HG03175 (cell line): ENCODE measurements around the gene SPP1.
"Not testable (repeated sequence)": the region's sequence is repeated elsewhere in the genome, so short reads cannot be mapped to it uniquely, and the experiment has no call there.

Experiments
- ATAC-seq: cut with Tn5 transposase; IDR thresholded peaks from one replicate; pipeline ENCODE4 v1.9.1; 2021; ENCODE audit warnings: mild to moderate bottlenecking, moderate library complexity; ENCODE audit not compliant: unreplicated experiment

The SPP1 gene

DNA sequence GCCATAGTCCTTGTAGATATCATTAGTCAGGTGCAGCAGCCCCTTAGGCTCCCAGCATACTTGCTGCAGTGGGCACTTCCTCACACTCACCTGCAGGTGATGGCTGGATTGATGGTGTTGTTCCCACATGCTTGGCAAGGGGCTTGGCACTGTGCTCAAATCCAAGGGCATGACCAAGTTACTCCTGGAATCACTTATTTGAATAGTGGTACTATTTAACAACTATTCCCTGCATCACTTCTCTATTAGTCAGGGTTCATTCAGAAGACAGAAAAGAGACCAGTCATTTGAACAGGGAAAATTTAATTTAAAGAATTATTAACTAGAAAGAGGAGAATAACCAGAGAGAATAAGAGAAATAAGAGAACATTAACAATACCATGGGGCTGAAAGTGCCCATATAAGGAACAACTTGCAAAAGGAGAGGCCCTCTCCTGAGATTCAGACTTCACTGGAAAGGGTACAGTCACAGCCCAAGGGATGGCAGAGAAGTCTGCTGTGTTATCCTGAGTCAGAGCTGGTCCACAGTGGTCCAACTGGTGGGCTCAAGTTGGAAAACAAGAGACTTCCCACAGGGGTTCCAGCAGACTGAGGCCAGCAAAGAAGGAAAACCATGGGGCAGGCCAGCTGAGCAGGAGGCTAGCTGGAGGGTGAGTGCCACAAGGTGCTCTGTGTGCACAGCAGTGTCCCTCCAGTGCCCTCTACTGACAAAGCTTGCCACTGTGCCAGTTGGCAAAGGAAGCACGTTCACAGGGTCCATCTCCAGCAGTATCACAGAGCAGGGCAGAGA is 9.8 kb downstream of the SPP1 start:
- peak; percentile 79 for ATAC-seq

DNA sequence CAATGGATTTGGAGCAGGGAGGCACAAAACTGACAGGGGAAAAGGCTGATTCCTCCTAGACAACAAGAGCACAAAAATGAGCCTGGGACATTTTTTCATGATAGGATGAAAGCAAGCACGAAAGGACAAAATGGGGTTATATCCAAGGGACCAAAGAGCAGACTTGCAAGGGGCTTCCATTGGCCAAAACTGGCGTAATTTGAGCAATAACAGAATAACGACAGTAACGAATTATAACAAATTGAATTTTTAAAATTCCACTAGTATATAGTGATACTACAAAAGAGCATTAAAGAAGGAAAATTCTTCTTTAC is 10.3 kb downstream of the SPP1 start:
- no peak for ATAC-seq

DNA sequence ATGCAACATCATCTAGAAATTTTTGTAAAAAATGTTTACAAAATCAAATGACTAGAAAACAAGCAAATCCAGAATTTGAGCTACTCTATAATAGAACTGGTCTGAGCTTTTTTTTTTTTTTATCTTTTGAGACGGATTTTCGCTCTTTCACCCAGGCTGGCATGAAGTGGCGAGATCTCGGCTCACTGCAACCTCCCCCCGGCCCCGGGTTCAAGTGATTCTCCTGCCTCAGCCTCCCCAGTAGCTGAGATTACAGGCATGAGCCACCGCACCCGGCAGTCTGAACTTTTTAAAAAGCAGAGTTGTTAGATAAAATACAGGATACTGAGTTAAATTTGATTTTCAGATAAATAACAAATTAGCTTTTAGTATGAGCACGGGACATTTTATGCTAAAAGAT is 11.0 kb downstream of the SPP1 start:
- no peak for ATAC-seq

GRCh38 chr4:87989765-87990164 is 14.3 kb downstream of the SPP1 start:
- ATAC-seq: no peak

DNA sequence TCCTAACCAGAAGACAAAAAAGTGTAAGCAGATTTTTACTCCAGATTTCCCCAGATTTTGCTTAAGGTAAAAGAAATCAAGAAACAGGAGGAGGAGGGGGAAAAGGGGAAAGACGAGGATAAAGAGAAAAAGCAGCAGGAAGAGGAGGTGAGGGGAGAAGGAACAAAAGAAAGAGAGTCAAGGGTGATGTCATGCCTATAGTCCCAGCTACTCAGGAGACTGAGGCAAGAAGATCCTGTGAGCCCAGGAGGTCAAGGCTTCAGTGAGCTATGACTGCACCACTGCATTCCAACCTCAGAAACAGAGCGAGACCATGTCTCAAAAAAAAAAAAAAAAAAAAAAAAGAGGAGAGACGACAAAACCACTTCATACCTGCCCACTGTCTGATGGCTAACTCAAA is 19.9 kb downstream of the SPP1 start:
- no peak for ATAC-seq

- not testable (repeated sequence) for ATAC-seq
Observed at GRCh38 chr4:87999191-87999691, 23.7 kb downstream of the SPP1 start.

GRCh38 chr4:88001871-88002270 is 26.4 kb downstream of the SPP1 start:
- ATAC-seq: no peak

- ATAC-seq: no peak
Observed at GRCh38 chr4:88002786-88003185, 27.3 kb downstream of the SPP1 start.

DNA sequence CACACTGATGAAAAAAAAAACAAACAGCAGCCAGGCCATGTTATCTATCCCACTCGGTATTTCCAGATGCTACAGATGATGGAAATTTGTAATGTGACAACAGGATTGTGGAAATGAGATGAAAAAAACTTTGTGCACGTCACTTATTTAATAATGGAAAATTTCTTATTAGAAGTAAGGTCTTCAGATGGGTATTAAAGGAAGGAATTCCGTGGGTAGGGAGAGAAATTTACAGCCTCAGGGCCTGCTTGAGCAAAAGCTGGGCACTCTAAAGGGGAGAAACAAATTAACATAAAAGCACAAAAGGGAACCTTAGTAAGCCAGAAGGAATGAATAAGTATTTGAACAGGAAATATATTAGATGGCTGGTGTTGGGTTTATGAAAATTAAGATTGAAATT is 27.7 kb downstream of the SPP1 start:
- ATAC-seq: no peak

GRCh38 chr4:88005076-88005475 is 29.6 kb downstream of the SPP1 start:
- no peak for ATAC-seq

DNA sequence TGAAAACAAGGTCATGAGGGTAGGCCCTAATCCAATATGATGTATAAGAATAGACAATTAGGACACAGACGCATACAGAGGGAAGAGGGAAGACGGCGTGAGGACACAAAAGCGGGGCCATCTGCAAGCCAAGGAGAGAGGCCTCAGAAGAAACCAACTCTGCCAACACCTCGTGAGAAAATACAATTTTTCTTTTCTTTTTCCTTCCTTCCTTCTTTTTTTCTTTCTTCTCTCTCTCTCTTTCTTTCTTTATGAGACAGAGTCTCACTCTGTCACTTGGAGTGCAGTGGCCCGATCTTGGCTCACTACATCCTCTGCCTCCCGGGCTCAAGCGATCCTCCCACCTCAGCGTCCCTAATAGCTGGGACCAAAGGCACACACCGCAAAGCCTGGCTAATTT is 30.4 kb downstream of the SPP1 start:
- ATAC-seq: no peak

GRCh38 chr4:88006956-88007303 is 31.4 kb downstream of the SPP1 start:
- ATAC-seq: no peak

DNA sequence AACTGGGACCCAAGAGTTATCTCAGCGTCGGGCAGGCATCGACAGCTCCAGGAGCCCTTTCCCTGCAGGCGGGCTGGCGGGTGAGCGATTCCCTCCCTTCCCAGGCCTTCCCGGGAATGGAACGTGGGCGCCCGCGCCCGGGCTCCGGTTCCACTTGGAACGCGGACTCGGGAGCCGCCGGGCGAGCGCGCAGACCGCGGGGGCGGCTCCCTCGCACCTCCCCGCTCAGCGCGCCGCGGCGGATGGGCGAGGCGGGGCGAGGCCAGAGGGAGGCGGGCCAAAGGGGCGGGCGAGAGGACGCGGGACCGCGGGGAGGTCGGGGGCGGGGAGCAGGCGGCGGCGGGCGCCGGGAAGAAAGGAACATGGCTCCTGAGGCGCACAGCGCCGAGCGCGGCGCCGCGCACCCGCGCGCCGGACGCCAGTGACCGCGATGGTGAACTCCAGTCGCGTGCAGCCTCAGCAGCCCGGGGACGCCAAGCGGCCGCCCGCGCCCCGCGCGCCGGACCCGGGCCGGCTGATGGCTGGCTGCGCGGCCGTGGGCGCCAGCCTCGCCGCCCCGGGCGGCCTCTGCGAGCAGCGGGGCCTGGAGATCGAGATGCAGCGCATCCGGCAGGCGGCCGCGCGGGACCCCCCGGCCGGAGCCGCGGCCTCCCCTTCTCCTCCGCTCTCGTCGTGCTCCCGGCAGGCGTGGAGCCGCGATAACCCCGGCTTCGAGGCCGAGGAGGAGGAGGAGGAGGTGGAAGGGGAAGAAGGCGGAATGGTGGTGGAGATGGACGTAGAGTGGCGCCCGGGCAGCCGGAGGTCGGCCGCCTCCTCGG is 32.0 kb downstream of the SPP1 start, which contains the start of gene PKD2:
PKD2 (plus strand) TSS at position 332 of the 818 bp plus-strand sequence; CDS start at position 431, 99 bp downstream.
- peak; percentile 86 for ATAC-seq

GRCh38 chr4:88008122-88008742 is 32.7 kb downstream of the SPP1 start:
- ATAC-seq: peak; percentile 36

GRCh38 chr4:88008743-88009171 is 33.2 kb downstream of the SPP1 start:
- ATAC-seq: no peak

DNA sequence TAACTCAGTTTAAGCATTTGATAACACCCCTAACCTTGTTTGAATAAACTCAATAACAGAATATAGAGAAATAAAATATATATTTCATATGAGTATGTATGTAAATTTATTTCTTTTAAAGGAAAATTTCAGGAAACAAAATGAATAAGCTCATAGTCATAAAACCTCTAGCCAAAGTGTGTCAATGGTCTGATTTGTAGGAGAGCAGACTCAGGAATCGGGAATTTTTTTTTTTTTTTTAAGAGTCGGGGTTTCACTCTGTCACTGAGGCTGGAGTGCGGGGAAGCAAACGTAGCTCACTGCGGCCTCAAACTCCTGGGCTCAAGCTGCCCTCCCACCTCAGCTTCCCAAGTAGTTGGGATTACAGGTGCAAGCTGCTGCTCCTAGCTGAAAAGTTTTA is 34.4 kb downstream of the SPP1 start:
- ATAC-seq: no peak

DNA sequence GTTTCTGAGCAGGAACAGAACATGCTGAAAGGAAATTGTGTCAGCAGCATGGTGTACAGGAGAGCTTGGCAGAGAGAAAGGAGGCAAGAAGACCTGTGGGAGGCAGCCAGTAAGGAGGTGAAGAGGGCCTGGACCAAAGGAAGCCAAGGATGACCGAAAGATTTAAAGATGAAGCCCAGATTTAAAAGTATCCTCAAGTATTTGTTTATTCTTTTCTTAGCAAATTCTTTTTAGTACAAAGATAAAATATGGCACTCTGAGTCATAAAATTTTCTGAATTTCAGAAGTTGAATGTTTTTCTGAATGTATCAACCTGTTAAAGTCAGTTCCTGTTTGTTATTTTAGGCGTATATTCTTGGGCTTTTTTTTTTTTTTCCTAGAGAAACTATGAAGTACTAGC is 35.5 kb downstream of the SPP1 start:
- no peak for ATAC-seq

DNA sequence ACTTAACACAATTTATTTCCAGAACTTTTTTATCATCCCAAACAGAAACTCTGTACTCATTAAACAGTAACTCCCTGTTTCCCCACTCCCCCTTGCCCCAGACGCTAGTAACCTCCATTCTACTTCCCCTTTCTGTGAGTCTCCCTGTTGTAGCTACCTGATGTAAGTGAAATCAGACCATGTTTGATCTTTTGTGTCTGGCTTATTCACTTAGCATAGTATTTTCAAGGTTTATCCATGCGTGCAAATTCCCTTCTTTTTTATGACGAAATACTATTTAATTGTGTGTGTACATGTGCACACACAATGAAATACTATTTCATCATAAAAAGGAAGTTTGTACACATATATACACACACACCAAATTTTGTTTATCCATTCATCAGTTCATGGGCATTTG is 37.1 kb downstream of the SPP1 start:
- peak; percentile 68 for ATAC-seq

DNA sequence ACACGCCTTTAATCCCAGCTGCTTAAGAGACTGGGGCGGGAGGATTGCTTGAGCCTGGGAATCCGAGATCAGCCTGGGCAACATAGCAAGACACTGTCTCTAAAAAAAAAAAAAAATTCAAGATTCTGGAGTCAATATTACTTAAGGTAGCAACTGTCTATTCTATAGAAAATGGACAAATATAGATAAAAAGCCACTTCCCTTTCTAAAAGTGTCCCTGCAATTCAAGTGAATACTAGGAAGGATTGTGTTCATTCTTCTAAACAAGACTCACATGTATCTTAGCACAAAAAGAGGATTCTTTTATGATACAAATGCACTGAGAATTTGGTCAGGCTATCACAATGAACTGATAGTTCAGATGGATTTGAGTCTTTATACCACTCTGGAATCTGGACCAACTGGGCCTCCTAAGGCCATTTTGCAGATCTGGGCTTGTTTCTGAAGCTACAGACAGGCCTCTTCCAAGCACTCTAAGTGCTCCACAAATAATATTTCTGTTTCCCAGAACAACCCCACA is 38.9 kb downstream of the SPP1 start:
- no peak for ATAC-seq

DNA sequence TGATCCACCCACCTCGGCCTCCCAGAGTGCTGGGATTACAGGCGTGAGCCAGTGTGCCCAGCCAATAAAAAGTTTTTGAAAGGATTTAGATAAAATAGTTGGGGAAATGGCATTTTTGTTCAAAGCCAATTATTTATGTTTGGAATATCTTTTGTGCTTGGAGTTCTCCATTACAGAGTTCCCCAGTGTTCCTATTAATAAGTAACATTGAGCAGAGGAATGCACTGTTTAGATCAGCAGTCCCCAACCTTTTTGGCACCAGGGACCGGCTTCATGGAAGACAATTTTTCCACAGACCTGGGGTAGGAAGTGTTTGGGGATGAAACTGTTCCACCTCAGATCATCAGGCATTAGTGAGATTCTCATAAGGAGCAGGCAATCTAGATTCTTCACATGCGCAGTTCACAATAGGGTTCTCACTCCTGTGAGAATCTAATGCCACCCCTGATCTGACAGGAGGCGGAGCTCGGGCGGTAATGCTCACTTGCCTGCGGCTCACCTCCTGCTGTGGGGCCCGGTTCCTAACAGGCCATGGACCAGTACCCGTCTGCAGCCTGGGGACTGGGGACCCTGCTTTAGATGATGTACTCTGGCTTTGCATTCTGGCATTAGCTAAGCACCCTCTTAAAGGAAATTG is 40.3 kb downstream of the SPP1 start:
- ATAC-seq: no peak
